T-helper 22 cell (primary cell): ENCODE measurements around the gene GNA12.
"Not testable (repeated sequence)": the region's sequence is repeated elsewhere in the genome, so short reads cannot be mapped to it uniquely, and the experiment has no call there.

Source experiments
- DNase-seq: peaks from one replicate; pipeline ENCODE4 v3.0.0-alpha.2; 2020; ENCODE audit warnings: low read depth

GNA12 gene

GRCh38 chr7:2727206-2727605 lies 116.9 kb downstream of the GNA12 start:
- not testable (repeated sequence) for DNase-seq

GRCh38 chr7:2726316-2727018 lies 117.6 kb downstream of the GNA12 start:
- no peak for DNase-seq

GRCh38 chr7:2725178-2726105 lies 118.7 kb downstream of the GNA12 start:
- DNase-seq: no peak

GRCh38 chr7:2724453-2725177 lies 119.5 kb downstream of the GNA12 start:
- no peak for DNase-seq

GRCh38 chr7:2724036-2724435 lies 120.1 kb downstream of the GNA12 start:
- not testable (repeated sequence) for DNase-seq

- no peak for DNase-seq
Observed at GRCh38 chr7:2723138-2723850, 120.8 kb downstream of the GNA12 start.

GRCh38 chr7:2722591-2722990 lies 121.5 kb downstream of the GNA12 start:
- DNase-seq: no peak

- no peak for DNase-seq
Observed at GRCh38 chr7:2721842-2722241, 122.3 kb downstream of the GNA12 start.

GRCh38 chr7:2720024-2720423 lies 124.1 kb downstream of the GNA12 start:
- no peak for DNase-seq

GRCh38 chr7:2719007-2719406 lies 125.1 kb downstream of the GNA12 start:
- peak; percentile 44 for DNase-seq

- DNase-seq: no peak
Observed at GRCh38 chr7:2718296-2718965, 125.7 kb downstream of the GNA12 start.

GRCh38 chr7:2717293-2718261 lies 126.5 kb downstream of the GNA12 start:
- DNase-seq: no peak

GRCh38 chr7:2716906-2717292 lies 127.2 kb downstream of the GNA12 start:
- DNase-seq: no peak

GRCh38 chr7:2716488-2716887 lies 127.6 kb downstream of the GNA12 start:
- DNase-seq: no peak

GRCh38 chr7:2715341-2716231 lies 128.5 kb downstream of the GNA12 start:
- peak; percentile 44 for DNase-seq

GRCh38 chr7:2714636-2715035 lies 129.5 kb downstream of the GNA12 start:
- no peak for DNase-seq

- no peak for DNase-seq
Observed at GRCh38 chr7:2713978-2714377, 130.1 kb downstream of the GNA12 start.

- DNase-seq: no peak
Observed at GRCh38 chr7:2713370-2713769, 130.7 kb downstream of the GNA12 start.
